GM12875 (cell line): ENCODE measurements around the gene PPP3CA.

Source experiments
- H3K4me3 ChIP-seq: one replicate; pipeline ENCODE4 v1.5.1; 2011; ENCODE audit warnings: low read depth, low read length, control low read depth
- TF ChIP-seq, protein P1 (sequence below): IDR thresholded peaks from 2 replicates; pipeline ENCODE4 v1.5.1; 2011; ENCODE audit warnings: low read depth, mild to moderate bottlenecking, control low read depth, inconsistent platforms, low read length, moderate library complexity, borderline replicate concordance; ENCODE audit not compliant: insufficient read depth

Gene PPP3CA

DNA sequence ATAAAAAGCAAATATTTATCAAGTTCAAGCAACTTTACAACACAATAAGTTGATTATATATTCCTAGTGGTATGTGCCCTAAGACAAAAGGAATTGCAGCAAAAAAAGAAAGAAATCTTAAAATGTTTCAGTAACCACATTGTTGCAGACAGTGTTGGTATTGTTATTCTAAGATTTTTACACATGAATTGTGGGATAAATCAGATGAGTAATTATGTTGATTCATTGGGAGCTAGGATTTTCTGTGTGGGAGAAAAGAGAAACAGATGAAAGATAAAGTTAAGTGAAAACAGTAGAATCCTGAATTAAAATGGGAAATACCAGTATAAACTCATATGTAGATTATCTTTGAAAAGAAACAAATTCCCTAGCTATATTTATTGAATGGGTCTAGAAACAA lies 362.4 kb downstream of the PPP3CA start:
- H3K4me3 ChIP-seq, result no peak overlapping the region
- TF ChIP-seq, protein P1, sequence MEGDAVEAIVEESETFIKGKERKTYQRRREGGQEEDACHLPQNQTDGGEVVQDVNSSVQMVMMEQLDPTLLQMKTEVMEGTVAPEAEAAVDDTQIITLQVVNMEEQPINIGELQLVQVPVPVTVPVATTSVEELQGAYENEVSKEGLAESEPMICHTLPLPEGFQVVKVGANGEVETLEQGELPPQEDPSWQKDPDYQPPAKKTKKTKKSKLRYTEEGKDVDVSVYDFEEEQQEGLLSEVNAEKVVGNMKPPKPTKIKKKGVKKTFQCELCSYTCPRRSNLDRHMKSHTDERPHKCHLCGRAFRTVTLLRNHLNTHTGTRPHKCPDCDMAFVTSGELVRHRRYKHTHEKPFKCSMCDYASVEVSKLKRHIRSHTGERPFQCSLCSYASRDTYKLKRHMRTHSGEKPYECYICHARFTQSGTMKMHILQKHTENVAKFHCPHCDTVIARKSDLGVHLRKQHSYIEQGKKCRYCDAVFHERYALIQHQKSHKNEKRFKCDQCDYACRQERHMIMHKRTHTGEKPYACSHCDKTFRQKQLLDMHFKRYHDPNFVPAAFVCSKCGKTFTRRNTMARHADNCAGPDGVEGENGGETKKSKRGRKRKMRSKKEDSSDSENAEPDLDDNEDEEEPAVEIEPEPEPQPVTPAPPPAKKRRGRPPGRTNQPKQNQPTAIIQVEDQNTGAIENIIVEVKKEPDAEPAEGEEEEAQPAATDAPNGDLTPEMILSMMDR, result no peak

- H3K4me3 ChIP-seq, result no peak overlapping the region
- TF ChIP-seq, protein P1, result no peak
Observed at GRCh38 chr4:100983426-100983825, 363.9 kb downstream of the PPP3CA start.

- TF ChIP-seq, protein P1, result no peak
- no peak overlapping the region for H3K4me3 ChIP-seq
Observed at GRCh38 chr4:100982345-100982744, 365.0 kb downstream of the PPP3CA start.

DNA sequence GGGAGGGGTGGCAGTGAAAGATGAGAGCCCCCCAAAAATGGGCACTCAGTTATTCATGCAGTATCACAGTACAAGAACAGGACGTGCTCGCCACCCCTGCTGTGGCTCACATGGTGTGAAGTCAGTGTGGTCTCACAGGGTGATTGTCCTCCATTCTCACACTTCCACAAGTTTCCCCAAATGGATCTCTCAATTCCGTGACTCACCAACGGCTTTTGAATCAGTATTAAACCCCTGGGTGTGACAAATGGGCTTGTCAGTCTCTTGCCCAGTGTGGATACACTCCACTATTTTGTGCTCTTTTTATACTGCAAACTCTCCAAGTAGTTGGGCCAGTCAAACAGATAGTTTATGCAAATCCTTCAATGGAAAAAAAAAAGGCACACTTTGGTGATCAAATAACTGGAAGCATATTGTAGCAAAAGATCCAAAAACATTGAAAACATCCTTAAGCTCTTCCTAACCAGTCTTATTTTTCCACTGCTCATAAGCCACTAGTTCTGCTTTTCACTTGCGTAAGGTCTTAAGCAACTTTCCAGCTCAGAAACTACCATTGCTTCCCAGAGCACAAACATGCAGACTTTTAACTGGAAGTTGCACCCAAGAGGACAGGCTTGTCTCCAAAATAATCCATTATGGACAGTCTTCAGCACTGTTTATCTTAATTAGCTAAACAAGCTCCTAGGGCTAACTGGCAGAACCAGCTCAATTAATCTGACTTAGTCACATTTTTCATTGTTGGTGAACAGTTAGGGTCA lies 365.7 kb downstream of the PPP3CA start:
- TF ChIP-seq, protein P1, result no peak
- H3K4me3 ChIP-seq, result no peak overlapping the region

- H3K4me3 ChIP-seq, result no peak overlapping the region
- TF ChIP-seq, protein P1, result no peak
Observed at GRCh38 chr4:100979736-100980135, 367.6 kb downstream of the PPP3CA start.

- H3K4me3 ChIP-seq, result no peak overlapping the region
- TF ChIP-seq, protein P1, result no peak
Observed at GRCh38 chr4:100977746-100978397, 369.5 kb downstream of the PPP3CA start.

DNA sequence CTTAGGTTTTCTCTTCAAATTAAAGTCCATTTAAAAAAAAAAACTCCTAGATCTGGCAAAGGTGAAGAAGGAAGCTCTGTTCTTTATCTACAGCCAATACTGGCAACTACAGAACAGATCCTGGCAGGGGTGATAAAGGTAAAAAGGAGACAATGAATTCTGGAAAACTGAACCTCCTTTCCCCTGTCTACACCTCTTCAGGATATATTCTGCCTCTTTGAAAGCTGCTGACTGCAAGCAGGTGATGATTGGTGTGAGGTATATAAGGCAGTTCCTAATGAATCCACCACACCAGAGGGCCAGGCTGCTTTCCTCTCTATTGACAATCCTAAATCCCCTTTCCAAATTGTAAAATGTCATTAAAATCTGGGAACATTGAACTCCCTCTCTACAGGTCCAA lies 370.1 kb downstream of the PPP3CA start:
- TF ChIP-seq, protein P1, result no peak
- no peak overlapping the region for H3K4me3 ChIP-seq
